Stimulated activated CD4-positive, alpha-beta T cell treated with anti-CD3 and anti-CD28 coated beads, TNF-alpha, amount 100 ng/mL, for 1 hour (primary cell): ENCODE results near the gene LRPAP1.
"Not testable (repeated sequence)": the region's sequence is repeated elsewhere in the genome, so short reads cannot be mapped to it uniquely, and the experiment has no call there.

ENCODE experiments used
- DNase-seq, 3 donors: peaks; one replicate each; pipeline ENCODE4 v3.0.0-alpha.2; 2020; ENCODE audit warnings: low read depth in 3 of 3, low spot score in 1 of 3

The LRPAP1 gene

DNA sequence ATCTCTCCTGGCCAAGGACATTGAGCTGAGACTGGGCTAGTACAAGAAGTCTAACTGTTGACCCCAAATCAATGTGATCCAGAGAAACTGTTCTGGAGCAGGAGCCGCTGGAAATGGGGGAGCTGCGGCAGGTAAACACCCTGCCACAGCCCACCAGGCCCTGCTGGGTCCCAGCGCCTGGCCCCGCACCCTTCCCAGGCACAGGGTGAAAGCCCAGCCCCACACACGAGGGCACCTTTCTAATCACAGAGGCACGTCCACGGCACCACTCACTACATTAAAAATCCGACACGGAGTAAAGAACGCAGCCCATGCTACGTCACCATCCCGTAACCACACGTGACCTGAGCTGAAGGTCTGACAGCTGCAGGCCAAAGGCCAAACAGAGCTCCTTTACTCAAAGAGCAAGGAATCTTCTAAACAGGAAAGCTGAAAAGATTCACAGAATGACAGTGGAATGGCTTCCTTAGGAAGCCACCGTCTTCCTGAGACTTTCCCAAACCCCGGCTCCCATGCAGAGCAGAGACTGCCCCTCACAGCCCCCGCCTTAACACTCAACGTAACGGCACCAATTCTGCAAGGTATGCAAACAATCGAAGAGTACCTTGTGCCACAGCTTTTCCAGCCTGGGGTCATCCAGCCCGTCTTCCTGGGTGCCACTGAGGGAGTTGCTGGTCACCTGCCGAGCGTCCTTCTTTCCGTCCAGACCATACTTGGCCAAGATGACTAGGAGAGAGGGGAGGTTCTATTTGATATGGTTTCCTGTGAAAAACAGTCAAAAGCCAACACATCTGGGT, 12.6 kb downstream of the LRPAP1 start:
- DNase-seq: no peak

- no peak for DNase-seq
Measured at GRCh38 chr4:3518941-3519340, 13.3 kb downstream of the LRPAP1 start.

- DNase-seq: no peak
Measured at GRCh38 chr4:3518511-3518880, 13.7 kb downstream of the LRPAP1 start.

DNA sequence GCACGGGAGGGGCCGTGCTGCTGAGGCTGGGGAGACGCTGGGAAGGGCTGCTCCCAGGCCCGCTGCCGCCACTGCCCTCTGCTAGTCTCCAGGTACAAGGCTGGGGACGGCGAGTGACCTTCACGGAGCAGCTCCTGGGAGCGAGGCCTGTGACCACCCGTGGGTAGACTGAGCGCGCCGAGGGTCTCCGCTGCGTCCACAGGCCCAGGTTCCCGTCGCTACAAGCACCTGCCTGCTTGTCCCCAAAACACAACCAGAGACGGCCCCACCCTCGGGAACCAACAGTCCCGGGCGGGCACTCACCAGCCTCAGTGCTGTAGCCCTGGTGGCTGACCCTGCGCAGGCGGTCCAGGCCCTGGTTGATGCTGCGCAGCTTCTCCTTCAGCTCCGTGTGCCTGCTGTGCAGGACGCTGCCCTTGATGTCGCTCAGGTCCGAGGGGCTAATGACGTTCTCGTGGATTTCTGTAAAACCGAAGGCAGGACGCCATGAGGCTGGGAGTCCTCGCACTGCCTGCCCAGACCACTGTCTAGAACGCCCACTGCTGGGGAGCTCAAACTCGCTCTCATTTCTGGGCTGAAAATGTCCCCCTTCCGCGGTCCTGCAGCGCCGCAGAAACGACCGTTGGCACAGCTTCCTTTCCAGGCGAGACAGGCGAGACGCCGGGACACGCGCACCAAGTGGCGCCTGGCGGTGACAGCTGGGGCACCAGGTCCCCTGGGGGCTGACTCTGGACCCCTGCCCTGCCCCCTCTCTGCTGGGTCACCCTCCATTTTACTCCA, 14.3 kb downstream of the LRPAP1 start:
- DNase-seq: no peak

DNA sequence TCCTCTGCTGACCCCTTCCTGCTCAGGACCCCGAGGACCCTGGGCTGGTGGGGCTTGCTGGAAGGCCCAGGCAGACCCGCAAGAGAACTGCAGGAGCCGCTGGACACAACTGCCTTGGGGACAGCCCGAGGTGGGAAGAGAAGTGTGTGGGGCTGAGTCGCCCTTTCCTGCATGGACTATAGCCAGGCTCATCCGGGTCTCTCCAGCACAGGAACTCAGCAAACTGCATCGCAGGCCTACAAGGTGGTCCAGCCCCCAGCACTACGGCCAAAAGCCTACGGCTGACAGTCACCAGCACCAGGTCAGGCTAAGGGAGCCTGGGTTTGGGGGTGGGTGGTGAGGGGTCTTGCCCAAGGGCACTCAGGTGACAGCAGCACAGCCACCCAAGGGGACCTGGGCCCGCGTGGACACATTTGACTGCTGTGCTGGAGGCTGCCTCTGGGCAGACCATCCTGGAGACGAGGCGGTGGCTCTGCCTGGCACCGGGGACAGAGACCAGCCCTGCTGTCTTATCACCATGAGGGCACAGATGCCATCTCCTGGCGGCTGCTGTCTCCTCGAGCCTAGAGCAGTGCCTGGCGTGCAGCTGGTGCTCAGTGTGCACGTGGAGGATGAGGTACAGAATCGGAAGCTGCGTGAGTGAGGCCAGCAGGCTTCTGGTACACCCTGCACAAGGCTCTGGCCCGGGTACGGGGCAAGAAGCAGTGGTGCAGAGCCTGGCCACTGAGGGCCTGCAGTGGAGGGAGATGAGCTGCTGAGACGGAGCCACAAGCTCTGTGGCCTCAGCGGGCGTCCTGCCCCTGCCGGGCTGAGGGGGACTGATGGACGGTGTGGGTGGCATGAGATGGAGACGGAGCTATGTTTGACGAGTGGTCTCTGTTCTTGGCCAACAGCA, 15.1 kb downstream of the LRPAP1 start:
- no peak for DNase-seq

- no peak for DNase-seq
Measured at GRCh38 chr4:3516061-3516835, 16.0 kb downstream of the LRPAP1 start.

DNA sequence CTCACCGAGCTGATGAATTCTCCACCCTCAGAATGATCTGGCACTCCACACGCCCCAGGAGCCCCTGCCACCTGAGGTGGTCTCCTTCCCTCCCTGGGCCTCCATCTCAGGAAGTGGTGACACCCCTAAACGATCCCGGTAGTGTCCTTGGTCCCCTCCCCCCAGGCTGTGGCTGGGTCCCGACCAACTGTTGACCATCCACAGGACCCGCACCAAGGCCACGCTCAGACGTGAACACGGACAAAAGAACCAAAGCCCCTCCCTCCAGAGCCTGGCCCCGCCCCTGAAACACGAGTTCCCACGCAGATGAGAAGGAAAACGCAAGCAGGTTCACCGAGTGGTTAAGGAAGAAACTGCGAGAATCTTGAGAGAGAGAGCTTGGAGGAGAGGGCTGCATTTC, 16.6 kb downstream of the LRPAP1 start:
- no peak for DNase-seq

DNA sequence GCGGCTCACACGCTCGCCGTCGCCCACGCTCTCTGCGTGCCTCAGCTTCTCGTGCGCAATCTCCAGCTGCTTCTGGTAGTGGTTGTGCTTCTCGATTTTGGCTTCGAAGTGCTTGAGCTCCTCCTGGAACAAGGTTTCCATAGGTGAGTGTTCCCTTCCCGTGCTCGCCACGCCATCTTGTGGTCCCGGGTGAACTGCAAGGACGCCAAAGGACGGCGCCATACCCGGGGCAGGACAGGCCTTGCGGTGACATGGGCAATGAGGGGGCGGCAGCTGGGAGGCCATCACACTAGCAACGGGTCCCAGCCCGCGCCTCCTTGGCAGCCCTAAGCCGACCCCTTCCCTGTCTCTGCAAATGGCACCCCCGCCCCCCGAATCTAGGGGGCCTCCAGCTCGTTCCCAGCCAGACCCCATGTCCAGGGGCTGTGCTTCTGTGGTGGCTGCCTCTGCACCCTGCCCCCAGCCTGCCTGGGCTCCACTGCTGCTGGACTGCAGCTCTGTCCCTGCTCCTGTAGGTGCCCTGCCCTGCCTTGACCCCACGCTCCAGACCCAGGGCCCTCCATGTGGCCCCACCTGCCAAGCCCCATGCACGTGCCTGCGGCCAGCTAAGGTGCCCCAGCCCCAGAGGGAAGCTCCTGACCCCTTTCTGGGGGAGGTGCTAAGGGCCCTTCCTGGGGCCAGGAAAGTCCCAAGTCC, 17.3 kb downstream of the LRPAP1 start:
- no peak for DNase-seq

- no peak for DNase-seq
Measured at GRCh38 chr4:3514221-3514780, 17.9 kb downstream of the LRPAP1 start.

- no peak for DNase-seq
Measured at GRCh38 chr4:3513807-3514206, 18.4 kb downstream of the LRPAP1 start.

- no peak for DNase-seq
Measured at GRCh38 chr4:3512719-3513118, 19.5 kb downstream of the LRPAP1 start.

- no peak for DNase-seq
Measured at GRCh38 chr4:3512279-3512678, 19.9 kb downstream of the LRPAP1 start.

DNA sequence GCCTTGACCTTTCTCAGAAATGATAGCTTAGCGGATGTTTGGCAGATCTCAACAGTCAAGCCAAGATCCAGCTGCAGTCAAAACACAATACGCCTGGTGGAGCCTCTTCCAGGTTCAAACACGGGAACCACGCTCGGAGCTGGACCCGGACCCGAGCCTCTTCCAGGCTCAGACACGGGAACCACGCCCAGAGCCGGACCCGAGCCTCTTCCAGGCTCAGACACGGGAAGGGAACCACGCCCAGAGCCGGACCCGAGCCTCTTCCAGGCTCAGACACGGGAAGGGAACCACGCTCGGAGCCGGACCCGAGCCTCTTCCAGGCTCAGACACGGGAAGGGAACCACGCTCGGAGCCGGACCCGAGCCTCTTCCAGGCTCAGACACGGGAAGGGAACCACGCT, 20.6 kb downstream of the LRPAP1 start:
- DNase-seq: not testable (repeated sequence)

DNA sequence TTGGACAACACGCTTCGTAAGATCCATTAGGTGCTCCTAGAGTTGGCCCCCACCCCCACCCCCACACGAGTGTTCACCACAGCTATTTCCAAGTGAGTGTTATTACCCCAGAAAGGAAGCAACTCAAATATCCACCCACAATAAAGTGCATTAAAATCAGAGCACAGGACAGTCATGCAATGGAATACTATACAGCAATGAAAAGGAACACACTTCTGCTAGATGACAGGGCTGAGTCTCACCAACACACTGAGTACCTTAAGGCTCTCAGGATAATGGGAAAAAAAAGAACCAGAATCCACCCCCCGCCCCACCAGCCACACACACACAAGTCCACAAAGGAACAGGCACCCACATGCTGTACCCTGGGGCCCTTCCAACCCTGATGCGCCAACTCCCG, 21.0 kb downstream of the LRPAP1 start:
- DNase-seq: no peak

GRCh38 chr4:3510481-3510880, 21.7 kb downstream of the LRPAP1 start:
- no peak for DNase-seq

GRCh38 chr4:3508542-3508941, 23.7 kb downstream of the LRPAP1 start:
- DNase-seq: no peak

GRCh38 chr4:3505231-3505630, 27.0 kb downstream of the LRPAP1 start:
- DNase-seq: no peak

DNA sequence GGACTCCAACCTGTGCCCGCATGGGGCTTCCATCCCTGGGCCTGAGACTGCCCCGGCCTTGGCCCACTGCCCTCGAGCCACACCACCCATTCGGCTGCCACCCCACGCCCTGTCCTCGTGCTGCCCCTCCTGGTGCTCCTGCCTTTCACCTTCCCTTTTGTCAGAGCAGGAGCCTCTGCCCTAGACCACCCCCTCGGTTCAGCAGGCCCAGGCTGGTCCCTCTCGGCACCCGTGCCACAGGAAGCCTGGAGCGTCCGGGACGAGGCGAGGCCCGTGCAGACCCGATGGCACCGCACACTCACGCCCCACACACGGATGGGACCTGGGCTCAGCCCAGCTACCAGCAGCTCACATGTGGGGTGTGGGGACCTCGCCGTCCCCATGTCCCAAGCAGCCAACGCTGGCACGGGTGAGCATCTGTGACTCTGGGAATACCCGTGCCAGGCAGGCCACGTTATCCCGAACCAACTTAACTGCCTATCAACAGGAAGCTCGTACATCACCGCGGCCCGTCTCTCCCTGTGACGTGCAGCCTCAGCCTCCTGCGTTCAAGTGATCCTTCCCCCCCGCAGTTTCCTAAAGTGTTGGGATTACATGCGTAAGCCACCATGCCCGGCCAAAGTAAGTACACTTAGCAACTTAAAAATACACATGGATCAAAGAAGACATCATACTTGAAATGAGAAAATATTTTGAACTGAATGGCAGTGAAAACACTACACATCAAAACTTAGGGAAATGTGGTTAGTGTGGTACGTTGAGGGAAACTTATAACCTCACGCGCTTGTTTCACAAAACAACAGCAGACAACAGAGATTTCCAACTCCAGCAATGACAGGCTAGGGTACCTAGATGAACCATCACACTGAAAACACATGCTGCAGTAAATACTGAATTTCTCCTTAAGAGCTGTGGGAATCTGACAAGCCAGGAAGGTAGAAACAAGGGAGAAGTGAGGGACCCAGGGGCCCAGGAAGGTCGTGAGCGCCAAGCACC, 29.0 kb downstream of the LRPAP1 start:
- DNase-seq: no peak
